ENCODE data around the gene BPIFB6.

Gene BPIFB6

GRCh38 chr20:33065785-33066184 is 34.3 kb downstream of the BPIFB6 start:
- DNase-seq = no peak

- no peak for DNase-seq
Observed at GRCh38 chr20:33067806-33068205, 36.4 kb downstream of the BPIFB6 start.

- no peak for DNase-seq
Observed at GRCh38 chr20:33068251-33068939, 36.9 kb downstream of the BPIFB6 start.

- no peak for DNase-seq
Observed at GRCh38 chr20:33069673-33070072, 38.2 kb downstream of the BPIFB6 start.

GRCh38 chr20:33070111-33071053 is 38.9 kb downstream of the BPIFB6 start:
- DNase-seq = no peak

- DNase-seq = no peak
Observed at GRCh38 chr20:33071198-33071597, 39.8 kb downstream of the BPIFB6 start.

- DNase-seq = no peak
Observed at GRCh38 chr20:33072362-33072761, 40.9 kb downstream of the BPIFB6 start.

GRCh38 chr20:33072813-33073212 is 41.4 kb downstream of the BPIFB6 start:
- DNase-seq = no peak

- no peak for DNase-seq
Observed at GRCh38 chr20:33074675-33075074, 43.2 kb downstream of the BPIFB6 start.

- no peak for DNase-seq
Observed at GRCh38 chr20:33075281-33075680, 43.8 kb downstream of the BPIFB6 start.

- no peak for DNase-seq
Observed at GRCh38 chr20:33076662-33077372, 45.4 kb downstream of the BPIFB6 start.

- DNase-seq = no peak
Observed at GRCh38 chr20:33079259-33079658, 47.8 kb downstream of the BPIFB6 start, which contains the start of gene BPIFB4. TSS of gene BPIFB4 (plus strand) at chr20:33079643. CDS start at chr20:33081527, 1,884 bp downstream.

GRCh38 chr20:33081411-33082154 is 50.1 kb downstream of the BPIFB6 start:
- DNase-seq = no peak

GRCh38 chr20:33082546-33082945 is 51.1 kb downstream of the BPIFB6 start:
- no peak for DNase-seq

GRCh38 chr20:33083544-33084340 is 52.3 kb downstream of the BPIFB6 start:
- no peak for DNase-seq

GRCh38 chr20:33084722-33085121 is 53.3 kb downstream of the BPIFB6 start:
- DNase-seq = no peak

- no peak for DNase-seq
Observed at GRCh38 chr20:33086052-33086722, 54.7 kb downstream of the BPIFB6 start.

GRCh38 chr20:33091147-33091546 is 59.7 kb downstream of the BPIFB6 start:
- DNase-seq = no peak

GRCh38 chr20:33091693-33092092 is 60.2 kb downstream of the BPIFB6 start:
- no peak for DNase-seq

- DNase-seq = no peak
Observed at GRCh38 chr20:33092361-33092760, 60.9 kb downstream of the BPIFB6 start.

- DNase-seq = no peak
Observed at GRCh38 chr20:33093074-33093473, 61.6 kb downstream of the BPIFB6 start.

All from CD4-positive, alpha-beta T cell treated with Interferon gamma for 1 hour (primary cell).